BE2C (cell line): ENCODE results near the gene GFOD1.

Experiments
- DNase-seq: peaks from one replicate; pipeline ENCODE4 v3.0.0-alpha.2; 2020
- H3K27me3 ChIP-seq: fragments of 250-450 bp; sonication (Bioruptor Pico); 2 replicates; pipeline ENCODE4 v1.5.1; 2020; ENCODE audit warnings: mild to moderate bottlenecking
- H3K36me3 ChIP-seq: fragments of 250-450 bp; sonication (Bioruptor Pico); 2 replicates; pipeline ENCODE4 v1.5.1; 2020; ENCODE audit warnings: mild to moderate bottlenecking
- H3K4me1 ChIP-seq: fragments of 250-450 bp; sonication (Bioruptor Pico); 2 replicates; pipeline ENCODE4 v1.5.1; 2020
- H3K4me3 ChIP-seq: 2 replicates; pipeline ENCODE4 v1.5.1; 2011; ENCODE audit warnings: low read depth, low read length
- H3K9me3 ChIP-seq: fragments of 250-450 bp; sonication (Bioruptor Pico); 2 replicates; pipeline ENCODE4 v1.5.1; 2020
- CTCF ChIP-seq: IDR thresholded peaks from 2 replicates; pipeline ENCODE4 v1.5.1; 2012; ENCODE audit warnings: mild to moderate bottlenecking, low read depth, low read length

The GFOD1 gene

DNA sequence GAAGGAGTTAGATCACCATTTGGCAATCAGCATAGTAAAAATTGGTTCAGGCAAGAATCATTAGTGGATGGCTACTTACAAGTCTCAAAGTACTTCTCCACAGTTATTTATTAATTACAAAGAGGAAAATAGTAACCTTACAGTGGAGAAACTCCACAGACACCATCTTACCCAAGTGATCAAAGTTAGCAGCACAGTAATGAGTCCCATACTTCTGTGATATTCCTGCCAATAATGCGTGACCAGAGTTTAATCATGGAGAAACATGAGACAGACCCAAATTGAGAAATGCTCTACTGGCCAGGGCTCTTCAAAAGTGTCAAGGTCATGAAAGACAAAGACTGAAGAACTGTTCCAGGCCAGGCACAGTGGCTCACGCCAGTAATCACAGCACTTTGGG, 168.6 kb downstream of the GFOD1 start:
- no peak overlapping the region for H3K4me3 ChIP-seq
- H3K36me3 ChIP-seq: peaks cover 15% of the 10 kb centered on the region
- H3K27me3 ChIP-seq: no peaks in the 10 kb centered on the region
- no peak for TF ChIP-seq CTCF
- no peak for DNase-seq
- H3K4me1 ChIP-seq: no peaks in the 10 kb centered on the region
- no peaks in the 10 kb centered on the region for H3K9me3 ChIP-seq

DNA sequence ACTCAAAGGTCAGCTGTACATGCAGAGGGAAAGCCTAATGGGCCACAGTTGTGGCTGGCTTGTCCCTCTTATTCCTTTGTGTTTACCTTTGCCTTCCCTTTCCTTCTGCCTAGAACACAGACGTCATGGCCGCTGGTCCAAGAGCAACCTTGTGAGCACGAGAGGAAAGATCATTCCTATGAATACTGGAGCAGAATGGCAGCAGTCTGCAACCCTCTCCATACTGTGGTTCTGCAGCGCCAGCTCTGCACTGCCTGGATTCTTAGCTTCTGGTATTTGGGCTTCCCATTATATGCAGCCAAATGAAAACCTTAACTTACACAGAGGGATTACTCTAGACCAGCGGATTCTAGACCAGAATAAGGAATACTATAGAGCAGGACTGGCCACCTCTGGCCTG, 171.5 kb downstream of the GFOD1 start:
- no peaks in the 10 kb centered on the region for H3K9me3 ChIP-seq
- no peak for TF ChIP-seq CTCF
- no peaks in the 10 kb centered on the region for H3K27me3 ChIP-seq
- DNase-seq: no peak
- no peak overlapping the region for H3K4me3 ChIP-seq
- H3K4me1 ChIP-seq: no peaks in the 10 kb centered on the region
- H3K36me3 ChIP-seq: peaks cover 13% of the 10 kb centered on the region

DNA sequence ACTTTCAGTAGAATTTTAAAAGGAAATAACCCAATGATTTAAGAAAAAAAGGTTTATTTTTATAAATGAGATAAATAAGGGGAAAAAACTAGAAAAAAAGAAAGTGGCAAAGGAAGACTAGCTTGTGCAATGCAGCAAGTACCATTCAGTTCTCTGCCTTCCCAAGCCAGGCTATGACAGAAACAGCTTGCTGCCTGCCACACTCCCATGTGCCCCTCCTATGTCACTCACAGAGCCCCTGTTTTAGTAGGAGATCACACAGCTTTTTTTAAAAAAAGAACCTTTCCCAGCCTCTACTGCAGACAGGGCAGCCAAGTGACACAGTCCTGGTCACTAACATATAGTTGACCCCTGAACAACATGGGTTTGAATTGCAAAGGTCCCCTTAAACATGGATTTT, 172.6 kb downstream of the GFOD1 start:
- Histone ChIP-seq H3K4me3 (no peak overlapping the region), H3K4me1 (no peaks in the 10 kb centered on the region), H3K9me3 (no peaks in the 10 kb centered on the region), H3K27me3 (no peaks in the 10 kb centered on the region), H3K36me3 (peaks cover 9% of the 10 kb centered on the region)
- no peak for TF ChIP-seq CTCF
- no peak for DNase-seq

GRCh38 chr6:13311155-13311554, 176.2 kb downstream of the GFOD1 start:
- no peaks in the 10 kb centered on the region for H3K9me3 ChIP-seq
- H3K36me3 ChIP-seq: peaks cover 9% of the 10 kb centered on the region

DNA sequence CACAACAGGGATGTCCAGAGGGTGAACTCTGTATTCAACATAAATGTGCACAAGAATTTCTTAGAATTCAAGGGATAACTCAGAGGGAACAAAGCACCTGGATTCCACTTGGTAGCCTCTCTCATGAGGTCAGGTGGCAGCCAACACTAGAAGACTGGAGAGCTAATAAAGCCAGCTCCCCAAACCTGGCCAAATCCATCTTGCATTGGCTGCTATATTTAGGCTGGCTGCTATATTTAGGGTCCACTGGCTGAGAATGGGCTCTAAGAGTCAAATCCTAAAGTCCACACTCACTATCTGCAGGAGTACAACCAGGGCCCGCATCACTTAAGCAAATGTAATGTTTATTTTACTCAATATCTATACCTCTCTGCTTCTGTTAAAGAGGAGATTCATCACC, 179.1 kb downstream of the GFOD1 start:
- DNase-seq: no peak
- no peak overlapping the region for H3K4me3 ChIP-seq
- peaks cover 8% of the 10 kb centered on the region for H3K36me3 ChIP-seq
- no peaks in the 10 kb centered on the region for H3K9me3 ChIP-seq
- no peaks in the 10 kb centered on the region for H3K27me3 ChIP-seq
- H3K4me1 ChIP-seq: no peaks in the 10 kb centered on the region
- no peak for TF ChIP-seq CTCF

More at GRCh38 chr6:13311155-13311554, 176.2 kb downstream of the GFOD1 start:
- no peak for TF ChIP-seq CTCF
- Histone ChIP-seq H3K4me3 (no peak overlapping the region), H3K27me3 (no peaks in the 10 kb centered on the region), H3K4me1 (no peaks in the 10 kb centered on the region)
- no peak for DNase-seq
